Panc1 (cell line): ENCODE results near the gene NT5DC1. TPM values are rescaled to one million over a fixed set of nuclear protein-coding genes. Genes with fewer than 3 reads are reported as not detected.

Experiments used
- ATAC-seq: fragments of 200-7000 bp; cut with Tn5 transposase; 2 replicates; pipeline ENCODE4 v1.9.1; 2020; ENCODE audit warnings: mild to moderate bottlenecking, moderate library complexity
- BruUV-seq: library from RNA; stranded (reverse); fragments of 400-500 nt; replicated peaks from 2 replicates; lab custom pipeline; 2021; lab: Mats Ljungman, UMichigan
- CTCF ChIA-PET: fragments of 300-600 bp; sonication (Branson Sonifier 250); formaldehyde crosslinking; loops from one replicate; lab custom pipeline; 2022; ENCODE audit warnings: antibody characterized with exemption; lab: Charles Lee
- POLR2A ChIA-PET: fragments of 300-600 bp; sonication (Branson Sonifier 250); formaldehyde crosslinking; loops from one replicate; lab custom pipeline; 2022; ENCODE audit warnings: antibody characterized with exemption; lab: Charles Lee
- DNase-seq: peaks from one replicate; pipeline ENCODE4 v3.0.0-alpha.2; 2010; ENCODE audit warnings: low read depth, low spot score
- H3K27ac ChIP-seq: 2 replicates; pipeline ENCODE4 v1.5.1; 2011; ENCODE audit warnings: mild to moderate bottlenecking, low read length, inconsistent platforms
- H3K27me3 ChIP-seq: fragments of 200-500 bp; sonication (Bioruptor generic); 2 replicates; pipeline ENCODE4 v1.6.0; 2014; ENCODE audit warnings: low read length, inconsistent platforms; ENCODE audit not compliant: control insufficient read depth, insufficient read depth
- H3K36me3 ChIP-seq: fragments of 200-500 bp; sonication (Bioruptor generic); 2 replicates; pipeline ENCODE4 v1.5.1; 2014; ENCODE audit warnings: inconsistent platforms, mild to moderate bottlenecking, low read length, moderate library complexity; ENCODE audit not compliant: control insufficient read depth, insufficient read depth
- H3K4me1 ChIP-seq: 2 replicates; pipeline ENCODE4 v1.5.1; 2011; ENCODE audit warnings: inconsistent platforms, mild to moderate bottlenecking, low read length, moderate library complexity; ENCODE audit not compliant: control insufficient read depth, insufficient read depth
- H3K4me3 ChIP-seq, 2 experiments: 2 replicates each; pipeline ENCODE4 v1.5.1; 2011 to 2012; ENCODE audit warnings: low read depth in 2 of 2, low read length in 2 of 2, mild to moderate bottlenecking in 2 of 2, inconsistent platforms in 1 of 2, moderate library complexity in 1 of 2
- H3K9me3 ChIP-seq: fragments of 200-500 bp; sonication (Bioruptor generic); 2 replicates; pipeline ENCODE4 v1.5.1; 2014; ENCODE audit warnings: low read depth, mild to moderate bottlenecking, inconsistent platforms, low read length, moderate library complexity; ENCODE audit not compliant: control insufficient read depth, insufficient read depth
- CTCF ChIP-seq: fragments of 450-650 bp; IDR thresholded peaks from 2 replicates; pipeline ENCODE4 v1.5.1; 2017; ENCODE audit warnings: mild to moderate bottlenecking
- POLR2AphosphoS5 ChIP-seq: IDR thresholded peaks from 2 replicates; pipeline ENCODE4 v1.6.1; 2012; ENCODE audit warnings: mild to moderate bottlenecking, low read depth, low read length, moderate library complexity
- SIN3A ChIP-seq: IDR thresholded peaks from 2 replicates; pipeline ENCODE4 v1.6.1; 2012; ENCODE audit warnings: low read depth, mild to moderate bottlenecking, low read length, moderate library complexity, borderline replicate concordance; ENCODE audit not compliant: insufficient read depth
- TCF7L2 ChIP-seq: IDR thresholded peaks from 2 replicates; pipeline ENCODE4 v1.6.1; 2011; ENCODE audit warnings: mild to moderate bottlenecking, low read depth, low read length, inconsistent platforms
- in situ Hi-C: cut with HindIII; loops from 2 replicates; pipeline ENCODE4 v1.10.0; 2016; ENCODE audit warnings: low sequenced_read_pairs, low pct_unique_long_range_greater_than_20kb
- intact Hi-C: fragments of 100-400 bp; cut with micrococcal nuclease; formaldehyde crosslinking; loops from one replicate; pipeline ENCODE4 v1.10.0; 2022; ENCODE audit not compliant: unreplicated experiment
- total RNA-seq: library from RNA; stranded (reverse); gene quantifications from one replicate; pipeline ENCODE4 v1.2.1, GENCODE V29; 2021; ENCODE audit not compliant: unreplicated experiment
- TF ChIP-seq, protein P1 (sequence below), 2 experiments: IDR thresholded peaks; 2 replicates each; pipeline ENCODE4 v1.6.1; 2011 to 2012; ENCODE audit warnings: low read depth in 2 of 2, control low read depth in 1 of 2, low read length in 1 of 2, mild to moderate bottlenecking in 1 of 2, moderate library complexity in 1 of 2; ENCODE audit not compliant: insufficient read depth in 1 of 2

NT5DC1 gene
- total RNA-seq, 1 experiment from 2014 or later: 79.1 TPM

- no TSS peak for BruUV-seq
- ChIA-PET CTCF (interaction anchor here (1.0 kb wide), 1 partner anchor 12 kb away, joined by 3 read pairs; no protein-coding TSS in a partner anchor), POLR2A (no interaction called here)
- H3K27ac ChIP-seq: no peak overlapping the region
- no peak overlapping the region for H3K4me3 ChIP-seq
- no peak for ATAC-seq
- intact Hi-C loops (no loop called here), in situ Hi-C loops (no loop called here)
- no peak for TF ChIP-seq TCF7L2
- TF ChIP-seq POLR2AphosphoS5: no peak
- no peak for TF ChIP-seq CTCF
- TF ChIP-seq, protein P1, sequence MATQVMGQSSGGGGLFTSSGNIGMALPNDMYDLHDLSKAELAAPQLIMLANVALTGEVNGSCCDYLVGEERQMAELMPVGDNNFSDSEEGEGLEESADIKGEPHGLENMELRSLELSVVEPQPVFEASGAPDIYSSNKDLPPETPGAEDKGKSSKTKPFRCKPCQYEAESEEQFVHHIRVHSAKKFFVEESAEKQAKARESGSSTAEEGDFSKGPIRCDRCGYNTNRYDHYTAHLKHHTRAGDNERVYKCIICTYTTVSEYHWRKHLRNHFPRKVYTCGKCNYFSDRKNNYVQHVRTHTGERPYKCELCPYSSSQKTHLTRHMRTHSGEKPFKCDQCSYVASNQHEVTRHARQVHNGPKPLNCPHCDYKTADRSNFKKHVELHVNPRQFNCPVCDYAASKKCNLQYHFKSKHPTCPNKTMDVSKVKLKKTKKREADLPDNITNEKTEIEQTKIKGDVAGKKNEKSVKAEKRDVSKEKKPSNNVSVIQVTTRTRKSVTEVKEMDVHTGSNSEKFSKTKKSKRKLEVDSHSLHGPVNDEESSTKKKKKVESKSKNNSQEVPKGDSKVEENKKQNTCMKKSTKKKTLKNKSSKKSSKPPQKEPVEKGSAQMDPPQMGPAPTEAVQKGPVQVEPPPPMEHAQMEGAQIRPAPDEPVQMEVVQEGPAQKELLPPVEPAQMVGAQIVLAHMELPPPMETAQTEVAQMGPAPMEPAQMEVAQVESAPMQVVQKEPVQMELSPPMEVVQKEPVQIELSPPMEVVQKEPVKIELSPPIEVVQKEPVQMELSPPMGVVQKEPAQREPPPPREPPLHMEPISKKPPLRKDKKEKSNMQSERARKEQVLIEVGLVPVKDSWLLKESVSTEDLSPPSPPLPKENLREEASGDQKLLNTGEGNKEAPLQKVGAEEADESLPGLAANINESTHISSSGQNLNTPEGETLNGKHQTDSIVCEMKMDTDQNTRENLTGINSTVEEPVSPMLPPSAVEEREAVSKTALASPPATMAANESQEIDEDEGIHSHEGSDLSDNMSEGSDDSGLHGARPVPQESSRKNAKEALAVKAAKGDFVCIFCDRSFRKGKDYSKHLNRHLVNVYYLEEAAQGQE (IDR thresholded peaks at IDR 0.05; ENCODE audit: insufficient read depth in 1 of 2, low read depth in 2 of 2, low read length in 1 of 2): no peak
- H3K9me3 ChIP-seq: no peaks in the 10 kb centered on the region
- no peaks in the 10 kb centered on the region; the same call in none of the 2 replicates for H3K36me3 ChIP-seq
- H3K4me1 ChIP-seq: peaks cover 7% of the 10 kb centered on the region; the same call in 1 of the 2 replicates
- H3K27me3 ChIP-seq: no peaks in the 10 kb centered on the region
- no peak for DNase-seq
Measured at GRCh38 chr6:116271149-116271708, 170.6 kb downstream of the NT5DC1 start.

GRCh38 chr6:116277124-116277523 lies 176.5 kb downstream of the NT5DC1 start:
- no peak for DNase-seq
- POLR2A ChIA-PET: interaction anchor here (0.6 kb wide), 1 partner anchor 27 kb away, joined by 10 read pairs; no protein-coding TSS in a partner anchor
- Histone ChIP-seq H3K27me3 (no peaks in the 10 kb centered on the region), H3K9me3 (no peaks in the 10 kb centered on the region), H3K4me3 (peak overlapping the region; percentile 91 to 92), H3K27ac (peak overlapping the region; percentile 98), H3K4me1 (peaks cover 28% of the 10 kb centered on the region), H3K36me3 (peaks cover 8% of the 10 kb centered on the region)
- intact Hi-C loops (no loop called here), in situ Hi-C loops (no loop called here)
- TF ChIP-seq, protein P1 (IDR thresholded peaks at IDR 0.05; ENCODE audit: insufficient read depth in 1 of 2, low read depth in 2 of 2, low read length in 1 of 2): no peak
- TF ChIP-seq TCF7L2: no peak
- TF ChIP-seq CTCF: no peak
- no peak for TF ChIP-seq SIN3A
- no peak for TF ChIP-seq POLR2AphosphoS5
- ATAC-seq: no peak
- CTCF ChIA-PET: interaction anchor here (1.8 kb wide), 1 partner anchor 8 kb away, joined by 9 read pairs; no protein-coding TSS in a partner anchor
- BruUV-seq: no TSS peak
